T-helper 1 cell treated with Interleukin-12 subunit alpha and Interleukin-12 subunit beta and Interleukin-4 antibody, amounts not matched to agents 30 μg/mL and 1 μg/mL, for 36 hours (primary cell): ENCODE data around the gene H2BW2.
"Not testable (repeated sequence)": the region's sequence is repeated elsewhere in the genome, so short reads cannot be mapped to it uniquely, and the experiment has no call there.

Experiments used
- H3K27ac Mint-ChIP-seq: one replicate; pipeline ENCODE4 v1.8.0; 2021; ENCODE audit warnings: mild to moderate bottlenecking, mixed read lengths
- H3K27me3 Mint-ChIP-seq: one replicate; pipeline ENCODE4 v1.8.0; 2021; ENCODE audit warnings: low read depth, mixed read lengths
- H3K36me3 Mint-ChIP-seq: one replicate; pipeline ENCODE4 v1.8.0; 2021; ENCODE audit warnings: low read depth, mixed read lengths
- H3K4me1 Mint-ChIP-seq: one replicate; pipeline ENCODE4 v1.8.0; 2021; ENCODE audit warnings: low read depth, mixed read lengths
- H3K4me3 Mint-ChIP-seq: one replicate; pipeline ENCODE4 v1.8.0; 2021; ENCODE audit warnings: mild to moderate bottlenecking, moderate library complexity, mixed read lengths
- H3K9me3 Mint-ChIP-seq: one replicate; pipeline ENCODE4 v1.8.0; 2021; ENCODE audit warnings: mixed read lengths

H2BW2 gene

DNA sequence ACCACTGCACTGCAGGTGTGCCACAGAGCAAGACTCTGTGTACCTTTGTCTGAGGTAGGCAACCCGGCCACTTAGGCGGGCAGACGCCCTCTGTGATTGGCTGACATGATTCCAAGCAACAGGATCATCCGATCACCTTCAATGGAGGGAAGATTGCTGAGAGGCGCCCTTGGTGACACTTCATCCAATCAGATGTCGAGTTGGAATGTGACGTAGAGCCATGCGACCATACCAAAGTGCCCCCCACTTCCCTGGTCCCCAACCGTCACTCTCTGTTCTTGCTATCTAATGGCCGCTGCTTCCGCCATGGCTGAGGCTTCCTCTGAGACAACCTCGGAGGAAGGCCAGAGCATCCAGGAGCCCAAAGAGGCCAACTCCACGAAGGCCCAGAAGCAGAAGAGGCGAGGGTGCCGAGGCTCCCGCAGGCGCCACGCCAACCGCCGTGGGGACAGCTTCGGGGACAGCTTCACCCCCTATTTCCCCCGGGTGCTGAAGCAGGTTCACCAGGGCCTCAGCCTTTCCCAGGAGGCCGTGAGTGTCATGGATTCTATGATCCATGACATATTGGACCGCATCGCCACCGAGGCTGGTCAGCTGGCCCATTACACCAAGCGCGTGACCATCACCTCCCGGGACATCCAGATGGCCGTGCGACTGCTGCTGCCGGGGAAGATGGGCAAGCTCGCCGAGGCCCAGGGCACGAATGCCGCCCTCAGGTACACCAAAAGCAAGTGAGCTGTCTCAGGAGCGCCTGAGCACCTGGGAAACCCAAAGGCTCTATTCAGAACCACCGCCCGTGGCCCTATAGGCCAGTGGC lies at the start of gene H2BW2:
TSS of gene H2BW2 (plus strand) at position 268 of the 817 bp plus-strand sequence. CDS start at position 307, 39 bp downstream.
- Mint-ChIP-seq H3K27ac (no peak within 1 kb of the TSS), H3K36me3 (no peaks in the 10 kb centered on the region), H3K27me3 (no peaks in the 10 kb centered on the region), H3K9me3 (no peaks in the 10 kb centered on the region), H3K4me3 (no peak within 1 kb of the TSS), H3K4me1 (no peaks in the 10 kb centered on the region)

DNA sequence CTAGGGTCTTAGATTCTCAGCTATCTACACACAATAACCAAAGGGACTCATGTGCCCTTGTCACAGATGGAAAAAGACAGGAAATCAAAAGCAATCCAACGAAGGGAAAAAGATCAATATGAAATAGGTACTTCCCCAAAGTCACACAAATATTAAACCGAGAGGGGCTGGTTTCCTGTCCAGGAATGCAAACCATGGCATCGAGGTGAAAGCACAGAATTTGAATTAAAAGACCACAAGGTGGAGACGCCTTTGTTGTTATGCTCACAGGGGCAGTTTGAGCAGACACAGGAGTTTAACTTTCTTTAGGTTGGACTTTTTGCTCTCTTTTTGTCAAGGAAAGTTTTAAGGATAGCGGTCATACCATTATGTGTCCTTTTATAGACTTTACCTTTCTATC lies 40.5 kb upstream of the H2BW2 start:
- Mint-ChIP-seq H3K27ac (no peak overlapping the region), H3K9me3 (no peaks in the 10 kb centered on the region), H3K4me1 (no peaks in the 10 kb centered on the region), H3K36me3 (no peaks in the 10 kb centered on the region), H3K27me3 (peaks cover 5% of the 10 kb centered on the region), H3K4me3 (no peak overlapping the region)

DNA sequence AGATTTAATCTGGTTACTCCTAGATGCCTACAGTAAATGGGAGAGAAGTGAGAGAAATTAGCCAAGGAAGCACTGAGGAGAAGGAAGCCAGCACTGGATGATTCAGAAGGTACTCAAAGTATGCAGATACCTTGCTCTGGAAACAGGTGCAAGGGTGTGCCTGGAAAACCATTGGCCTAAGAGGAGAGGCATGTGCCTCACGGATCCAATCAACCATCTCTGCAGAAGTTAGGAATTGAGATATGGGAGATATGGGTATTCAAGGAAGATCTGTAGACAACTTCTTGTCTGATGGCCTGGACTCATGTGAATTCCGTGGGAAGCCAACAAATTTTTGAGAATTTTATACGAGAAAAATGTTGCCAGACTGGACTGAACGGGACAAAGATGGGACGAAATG lies 30.9 kb upstream of the H2BW2 start:
- Mint-ChIP-seq H3K9me3 (no peaks in the 10 kb centered on the region), H3K27me3 (no peaks in the 10 kb centered on the region), H3K4me3 (no peak overlapping the region), H3K27ac (no peak overlapping the region), H3K36me3 (no peaks in the 10 kb centered on the region), H3K4me1 (no peaks in the 10 kb centered on the region)

DNA sequence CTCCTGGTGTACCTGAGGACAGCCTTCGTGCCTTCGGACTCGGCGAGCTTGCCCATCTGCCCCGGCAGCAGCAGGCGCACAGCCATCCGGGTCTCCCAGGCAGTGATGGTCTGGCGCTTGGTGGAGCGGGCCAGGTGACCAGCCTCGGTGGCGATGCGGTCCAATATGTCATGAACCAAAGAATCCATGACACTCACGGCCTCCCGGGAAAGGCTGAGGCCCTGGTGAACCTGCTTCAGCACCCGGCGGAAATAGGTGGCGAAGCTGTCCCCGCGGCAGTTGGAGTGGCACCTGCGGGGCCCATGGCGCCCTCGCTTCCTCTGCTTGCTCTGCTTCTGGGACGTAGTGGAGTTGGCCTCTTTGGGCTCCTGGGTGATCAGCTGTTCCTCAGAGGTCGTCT lies 26.6 kb upstream of the H2BW2 start:
- Mint-ChIP-seq H3K4me3 (no peak overlapping the region), H3K9me3 (no peaks in the 10 kb centered on the region), H3K27ac (no peak overlapping the region), H3K4me1 (no peaks in the 10 kb centered on the region), H3K27me3 (no peaks in the 10 kb centered on the region), H3K36me3 (no peaks in the 10 kb centered on the region)

DNA sequence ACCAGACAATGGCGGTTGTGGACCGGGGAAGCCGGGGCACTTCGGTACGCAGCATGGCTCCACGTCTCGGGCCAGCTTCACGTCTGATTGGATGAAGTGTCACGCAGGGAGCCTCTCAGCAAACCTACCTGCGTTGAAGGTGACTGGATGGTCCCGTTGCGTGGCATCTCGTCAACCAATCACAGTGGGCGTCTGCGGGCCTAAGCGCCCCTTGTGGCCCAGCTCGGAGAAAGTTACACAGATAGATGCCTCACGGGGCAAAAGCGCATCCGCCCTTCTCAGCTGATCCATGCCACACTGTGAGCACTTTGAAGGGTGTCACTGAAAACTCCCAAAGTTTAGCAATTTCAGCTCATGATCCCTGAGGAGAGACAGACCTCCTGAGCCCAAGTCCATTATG lies 26.1 kb upstream of the H2BW2 start, which contains the start of gene H2BW1:
TSS of gene H2BW1 (minus strand) at position 103 of the 400 bp plus-strand sequence. CDS start 132 bp downstream, outside the sequence.
- no peaks in the 10 kb centered on the region for H3K36me3 Mint-ChIP-seq

DNA sequence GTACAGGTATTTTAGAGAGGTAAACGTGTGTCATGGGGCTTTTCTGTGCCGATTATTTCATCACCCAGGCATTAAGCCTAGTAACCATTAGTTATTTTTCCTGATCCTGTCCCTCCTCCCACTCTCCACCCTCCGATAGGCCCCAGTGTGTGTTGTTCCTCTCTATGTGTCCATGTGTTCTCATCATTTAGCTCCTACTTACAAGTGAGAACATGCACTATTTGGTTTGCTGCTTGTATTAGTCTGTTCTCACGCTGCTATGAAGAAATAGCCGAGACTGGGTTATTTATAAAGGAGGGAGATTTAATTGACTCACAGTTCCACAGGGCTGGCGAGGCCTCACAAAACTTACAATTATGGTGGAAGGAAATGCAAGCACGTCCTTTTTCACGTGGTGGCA lies 24.2 kb upstream of the H2BW2 start:
- not testable (repeated sequence) for H3K9me3 Mint-ChIP-seq, H3K27me3 Mint-ChIP-seq, H3K27ac Mint-ChIP-seq, H3K36me3 Mint-ChIP-seq, H3K4me3 Mint-ChIP-seq, H3K4me1 Mint-ChIP-seq

More for the DNA sequence above, 26.1 kb upstream of the H2BW2 start, which contains the start of gene H2BW1:
- Mint-ChIP-seq H3K27ac (no peak within 1 kb of the TSS), H3K4me3 (no peak within 1 kb of the TSS), H3K9me3 (no peaks in the 10 kb centered on the region), H3K4me1 (no peaks in the 10 kb centered on the region), H3K27me3 (no peaks in the 10 kb centered on the region)

DNA sequence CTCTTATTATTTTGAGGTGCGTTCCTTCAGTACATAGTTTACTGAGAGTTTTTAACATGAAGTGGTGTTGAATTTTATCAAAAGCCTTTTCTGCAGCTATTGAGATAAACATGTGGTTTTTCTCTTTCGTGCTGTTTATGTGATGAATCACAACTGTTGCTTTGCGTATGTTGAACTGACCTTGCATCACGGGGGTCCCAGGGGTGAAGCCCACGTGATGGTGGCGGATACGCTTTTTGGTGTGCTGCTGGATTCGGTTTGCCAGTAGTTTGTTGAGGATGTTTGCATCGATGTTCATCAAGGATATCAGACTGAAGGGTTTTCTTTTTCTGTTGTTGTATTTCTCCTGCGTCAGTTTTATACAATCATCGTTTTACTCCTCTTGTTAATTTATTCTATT lies 21.6 kb upstream of the H2BW2 start:
- no peak overlapping the region for H3K27ac Mint-ChIP-seq
- no peaks in the 10 kb centered on the region for H3K9me3 Mint-ChIP-seq
- H3K36me3 Mint-ChIP-seq, result no peaks in the 10 kb centered on the region
- H3K4me3 Mint-ChIP-seq, result no peak overlapping the region
- H3K4me1 Mint-ChIP-seq, result no peaks in the 10 kb centered on the region
- H3K27me3 Mint-ChIP-seq, result no peaks in the 10 kb centered on the region

DNA sequence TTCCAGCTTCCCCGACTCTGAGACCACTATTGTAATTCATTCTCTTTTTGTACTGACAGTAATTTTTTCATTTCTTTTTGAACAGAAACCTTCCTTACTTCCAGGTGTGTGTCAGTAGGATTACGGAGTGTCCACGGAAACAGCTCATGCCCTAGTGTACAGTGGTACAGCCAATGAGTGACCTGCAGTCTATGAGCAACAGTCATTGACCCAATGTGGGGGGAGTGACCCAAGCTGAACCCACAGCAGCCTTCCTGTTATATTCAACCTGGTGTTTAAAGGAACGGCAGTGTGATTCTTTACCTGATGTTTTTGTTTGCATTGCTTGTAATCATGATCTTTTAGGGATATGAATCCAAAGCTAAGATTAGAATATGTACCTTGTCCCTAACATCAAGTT lies 1.2 kb downstream of the H2BW2 start:
- Mint-ChIP-seq H3K4me3 (no peak overlapping the region), H3K4me1 (no peaks in the 10 kb centered on the region), H3K27me3 (no peaks in the 10 kb centered on the region), H3K9me3 (no peaks in the 10 kb centered on the region), H3K27ac (no peak overlapping the region), H3K36me3 (no peaks in the 10 kb centered on the region)

DNA sequence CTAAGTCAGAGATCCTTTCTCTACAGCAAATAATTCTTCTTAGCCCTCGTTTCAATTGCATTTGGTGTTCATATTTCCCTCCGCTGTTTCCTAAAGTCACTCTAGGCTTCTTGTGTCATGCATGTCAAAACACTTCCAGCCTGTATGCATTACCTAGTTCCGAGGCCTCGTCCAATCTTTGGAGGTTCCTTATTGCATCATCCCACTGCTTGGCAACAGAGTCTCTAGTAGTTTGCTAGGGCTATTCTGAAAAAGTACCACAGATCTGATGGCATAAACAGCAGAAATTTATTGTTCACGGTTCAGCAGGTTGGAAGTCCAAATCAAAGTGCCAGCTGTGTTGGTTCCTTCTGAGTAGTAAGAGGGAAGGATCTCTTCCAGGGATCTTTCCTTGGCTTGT lies 5.9 kb downstream of the H2BW2 start:
- H3K36me3 Mint-ChIP-seq, result no peaks in the 10 kb centered on the region
- H3K27ac Mint-ChIP-seq, result no peak overlapping the region
- H3K27me3 Mint-ChIP-seq, result no peaks in the 10 kb centered on the region
- H3K4me3 Mint-ChIP-seq, result no peak overlapping the region
- no peaks in the 10 kb centered on the region for H3K9me3 Mint-ChIP-seq
- H3K4me1 Mint-ChIP-seq, result no peaks in the 10 kb centered on the region

DNA sequence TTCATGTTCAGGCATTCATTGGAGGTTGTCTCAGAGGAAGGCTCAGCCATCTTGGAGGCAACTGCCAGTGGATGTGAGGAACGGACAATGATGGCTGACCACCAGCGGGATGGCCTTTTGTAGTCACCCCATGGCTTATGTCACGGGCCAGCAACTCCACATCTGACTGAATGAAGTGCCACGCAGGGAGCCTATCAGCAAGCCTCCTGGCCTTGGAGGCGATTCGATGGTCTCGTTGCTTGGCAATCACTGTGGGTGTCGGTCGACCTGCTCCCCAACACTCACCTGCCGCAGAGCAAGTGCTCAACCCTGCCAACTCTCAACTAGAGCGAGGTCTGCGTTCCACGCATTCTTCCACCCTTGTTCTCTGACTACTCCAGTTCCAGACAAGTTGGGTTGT lies 7.4 kb downstream of the H2BW2 start:
- Mint-ChIP-seq H3K4me3 (no peak overlapping the region), H3K36me3 (no peaks in the 10 kb centered on the region), H3K27me3 (no peaks in the 10 kb centered on the region), H3K27ac (no peak overlapping the region), H3K4me1 (no peaks in the 10 kb centered on the region), H3K9me3 (no peaks in the 10 kb centered on the region)

DNA sequence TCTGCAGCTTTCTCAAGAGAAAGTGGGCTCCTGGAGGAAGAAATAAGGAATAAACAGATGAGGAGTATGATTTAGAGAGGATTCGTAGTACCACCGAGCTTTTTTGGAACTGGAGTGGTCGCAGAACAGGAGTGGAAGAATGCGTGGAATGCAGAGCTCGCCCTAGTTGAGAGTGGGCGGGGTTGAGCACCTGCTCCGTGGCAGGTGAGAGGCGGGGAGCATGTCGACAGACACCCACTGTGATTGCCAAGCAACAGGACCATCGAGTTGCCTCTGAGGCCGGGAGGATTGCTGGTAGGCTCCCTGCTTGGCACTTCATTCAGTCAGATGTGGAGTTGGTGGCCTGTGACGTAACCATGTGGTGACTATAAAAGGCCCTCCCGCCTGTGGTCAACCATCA lies 15.2 kb downstream of the H2BW2 start:
- H3K4me1 Mint-ChIP-seq, H3K36me3 Mint-ChIP-seq, H3K9me3 Mint-ChIP-seq, H3K4me3 Mint-ChIP-seq, H3K27ac Mint-ChIP-seq, H3K27me3 Mint-ChIP-seq: not testable (repeated sequence)

DNA sequence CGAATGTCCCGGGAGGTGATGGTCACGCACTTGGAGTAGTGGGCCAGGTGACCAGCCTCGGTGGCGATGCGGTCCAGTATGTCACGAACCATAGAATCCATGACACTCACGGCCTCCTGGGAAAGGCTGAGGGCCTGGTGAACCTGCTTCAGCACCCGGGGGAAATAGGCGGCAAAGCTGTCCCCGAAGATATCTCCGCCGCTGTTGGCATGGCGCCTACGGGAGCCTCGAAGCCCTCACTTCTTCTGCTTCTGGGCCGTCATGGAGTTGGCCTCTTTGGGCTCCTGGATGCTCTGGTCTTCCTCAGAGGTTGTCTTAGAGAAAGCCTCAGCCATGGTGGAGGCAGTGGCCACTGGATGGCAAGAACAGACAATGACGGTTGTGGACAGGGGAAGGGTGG lies 22.9 kb downstream of the H2BW2 start:
- not testable (repeated sequence) for H3K27ac Mint-ChIP-seq, H3K4me3 Mint-ChIP-seq, H3K27me3 Mint-ChIP-seq, H3K4me1 Mint-ChIP-seq, H3K36me3 Mint-ChIP-seq, H3K9me3 Mint-ChIP-seq

DNA sequence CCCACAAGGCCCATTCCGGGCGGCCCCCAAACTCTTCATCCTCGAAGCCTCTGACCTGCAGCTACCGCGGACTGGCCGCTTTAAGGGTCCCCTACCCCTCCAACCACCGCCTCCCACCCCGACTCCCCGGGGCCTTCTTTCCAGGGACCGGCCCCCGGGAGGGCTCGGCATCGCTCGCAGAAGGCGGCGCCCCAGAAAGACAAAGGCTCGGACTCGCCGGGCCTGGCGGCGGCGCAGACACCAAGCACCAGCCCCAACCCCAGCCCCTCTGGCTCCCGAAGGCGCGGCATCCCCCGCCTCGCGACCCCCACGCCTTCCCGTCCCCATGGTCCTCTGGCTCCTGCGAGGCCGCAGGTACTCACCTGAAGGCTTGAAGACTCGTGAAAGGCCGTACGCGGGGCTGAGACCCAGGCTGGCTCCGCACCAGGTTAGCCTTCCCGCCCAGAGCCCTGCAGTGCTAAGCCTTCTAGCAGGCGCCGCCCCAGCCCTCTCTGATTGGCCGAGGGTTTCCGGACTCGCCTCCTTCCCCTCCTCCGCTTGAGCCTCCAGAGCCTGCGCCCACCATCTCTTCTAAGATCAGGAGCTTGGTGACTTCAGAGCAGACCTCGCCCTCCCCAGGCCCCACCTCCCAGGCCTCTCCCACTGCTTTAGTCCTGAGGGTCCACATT lies 36.2 kb downstream of the H2BW2 start, which contains the start of gene TMSB15C:
TSS of gene TMSB15C (minus strand) at position 459 of the 668 bp plus-strand sequence.
- H3K4me1 Mint-ChIP-seq, H3K9me3 Mint-ChIP-seq, H3K27me3 Mint-ChIP-seq, H3K27ac Mint-ChIP-seq, H3K4me3 Mint-ChIP-seq, H3K36me3 Mint-ChIP-seq: not testable (repeated sequence)

DNA sequence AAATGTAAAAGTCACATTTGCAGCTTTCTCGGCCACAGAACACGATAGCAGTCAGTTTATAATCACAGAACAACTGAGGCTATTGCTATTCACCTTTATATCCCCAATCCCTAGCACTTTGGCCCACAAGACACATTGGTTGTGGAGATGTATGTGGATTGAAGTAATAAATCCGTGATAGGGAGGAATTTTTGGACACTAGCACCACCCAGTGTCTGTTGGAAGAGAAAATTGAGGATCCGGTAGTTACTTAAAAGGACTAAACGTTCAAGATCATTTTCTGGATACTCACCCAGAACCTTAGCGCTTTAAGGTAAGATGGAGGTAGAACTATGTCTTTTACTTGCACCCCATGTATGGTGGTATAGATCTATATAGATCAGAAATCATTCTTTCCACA lies 38.1 kb downstream of the H2BW2 start:
- not testable (repeated sequence) for H3K9me3 Mint-ChIP-seq, H3K27ac Mint-ChIP-seq, H3K36me3 Mint-ChIP-seq, H3K27me3 Mint-ChIP-seq, H3K4me1 Mint-ChIP-seq, H3K4me3 Mint-ChIP-seq

DNA sequence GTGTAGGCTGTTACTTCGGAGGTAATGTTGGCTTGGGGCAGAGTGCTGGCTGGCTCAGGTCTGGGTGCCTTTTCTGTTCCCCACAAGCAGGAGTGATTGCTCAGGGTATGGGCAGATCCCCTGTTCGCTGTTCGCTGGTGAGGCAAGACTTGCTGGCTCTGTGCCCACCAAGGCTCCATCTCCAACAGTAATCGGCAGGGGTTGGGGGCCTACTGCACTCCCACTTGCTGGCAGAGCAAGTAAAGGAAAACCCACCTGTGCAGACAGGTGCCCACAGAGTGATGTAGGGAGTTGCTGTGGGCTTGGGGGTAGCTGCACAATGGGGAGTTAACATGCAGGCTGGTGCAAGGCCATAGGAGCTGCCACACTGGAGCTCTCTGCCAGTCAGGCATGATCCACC lies 44.3 kb downstream of the H2BW2 start:
- no peak overlapping the region for H3K4me3 Mint-ChIP-seq
- no peak overlapping the region for H3K27ac Mint-ChIP-seq
- H3K9me3 Mint-ChIP-seq, result no peaks in the 10 kb centered on the region
- no peaks in the 10 kb centered on the region for H3K27me3 Mint-ChIP-seq
- H3K4me1 Mint-ChIP-seq, result no peaks in the 10 kb centered on the region
- H3K36me3 Mint-ChIP-seq, result no peaks in the 10 kb centered on the region
